Activated naive CD4-positive, alpha-beta T cell treated with anti-CD3 and anti-CD28 coated beads for 36 hours (primary cell): ENCODE measurements around the gene LHCGR. TPM values are rescaled to one million over a fixed set of nuclear protein-coding genes. Genes with fewer than 3 reads are reported as not detected.

Experiments used
- CTCF ChIA-PET: fragments of 350-600 bp; sonication (Branson Sonifier 250); formaldehyde crosslinking; loops from one replicate; lab custom pipeline; 2021; ENCODE audit warnings: antibody characterized with exemption; lab: Charles Lee
- DNase-seq: peaks from one replicate; pipeline ENCODE4 v3.0.0-alpha.2; 2020
- H3K27ac Mint-ChIP-seq: one replicate; pipeline ENCODE4 v1.8.0; 2021; ENCODE audit warnings: mild to moderate bottlenecking, mixed read lengths
- H3K27me3 Mint-ChIP-seq: one replicate; pipeline ENCODE4 v1.8.0; 2021; ENCODE audit warnings: low read depth, mixed read lengths
- H3K36me3 Mint-ChIP-seq: one replicate; pipeline ENCODE4 v1.8.0; 2021; ENCODE audit warnings: low read depth, mixed read lengths
- H3K4me1 Mint-ChIP-seq: one replicate; pipeline ENCODE4 v1.8.0; 2021; ENCODE audit warnings: low read depth, mixed read lengths
- H3K4me3 Mint-ChIP-seq: one replicate; pipeline ENCODE4 v1.8.0; 2021; ENCODE audit warnings: mild to moderate bottlenecking, moderate library complexity, mixed read lengths
- H3K9me3 Mint-ChIP-seq: one replicate; pipeline ENCODE4 v1.8.0; 2021; ENCODE audit warnings: mixed read lengths
- intact Hi-C: fragments of 100-400 bp; cut with micrococcal nuclease; formaldehyde crosslinking; loops from one replicate; pipeline ENCODE4 v1.15.1; 2023
- total RNA-seq, 2 experiments: library from RNA; stranded (reverse); gene quantifications; one replicate each; pipeline ENCODE4 v1.2.3, GENCODE V29; 2021

Gene LHCGR
- total RNA-seq = not detected

- intact Hi-C loops = loop anchor here (10.0 kb wide), 1 partner anchor 151 kb away; no protein-coding TSS in a partner anchor
- no peak for DNase-seq
- Mint-ChIP-seq H3K36me3 (no peaks in the 10 kb centered on the region), H3K27ac (no peak within 1 kb of the TSS), H3K4me1 (peaks cover 2% of the 10 kb centered on the region), H3K27me3 (peaks cover 22% of the 10 kb centered on the region), H3K4me3 (no peak within 1 kb of the TSS), H3K9me3 (no peaks in the 10 kb centered on the region)
- CTCF ChIA-PET = no interaction called here
Measured at GRCh38 chr2:48755473-48755872, at the start of gene LHCGR. Gene LHCGR (minus strand): TSS chr2:48755724. CDS start chr2:48755671, 53 bp downstream.

GRCh38 chr2:48799601-48800000 is 44.1 kb upstream of the LHCGR start:
- H3K27ac Mint-ChIP-seq = no peak overlapping the region
- H3K4me3 Mint-ChIP-seq = no peak overlapping the region
- DNase-seq = no peak
- intact Hi-C loops = no loop called here
- H3K9me3 Mint-ChIP-seq = peaks cover 7% of the 10 kb centered on the region
- no peaks in the 10 kb centered on the region for H3K4me1 Mint-ChIP-seq
- no peaks in the 10 kb centered on the region for H3K36me3 Mint-ChIP-seq
- CTCF ChIA-PET = no interaction called here
- H3K27me3 Mint-ChIP-seq = peaks cover 1% of the 10 kb centered on the region

GRCh38 chr2:48795065-48795464 is 39.5 kb upstream of the LHCGR start:
- intact Hi-C loops = no loop called here

GRCh38 chr2:48793671-48794070 is 38.1 kb upstream of the LHCGR start:
- Mint-ChIP-seq H3K4me1 (no peaks in the 10 kb centered on the region), H3K4me3 (no peak overlapping the region), H3K27me3 (peaks cover 4% of the 10 kb centered on the region), H3K9me3 (peaks cover 7% of the 10 kb centered on the region), H3K27ac (no peak overlapping the region), H3K36me3 (no peaks in the 10 kb centered on the region)
- no peak for DNase-seq
- intact Hi-C loops = no loop called here
- CTCF ChIA-PET = no interaction called here

More at GRCh38 chr2:48795065-48795464, 39.5 kb upstream of the LHCGR start:
- Mint-ChIP-seq H3K27ac (no peak overlapping the region), H3K36me3 (no peaks in the 10 kb centered on the region), H3K4me1 (no peaks in the 10 kb centered on the region), H3K9me3 (peaks cover 7% of the 10 kb centered on the region), H3K4me3 (no peak overlapping the region), H3K27me3 (peaks cover 4% of the 10 kb centered on the region)
- DNase-seq = no peak
- CTCF ChIA-PET = interaction anchor here (0.6 kb wide), 1 partner anchor 1020 kb away, joined by 3 read pairs; no protein-coding TSS in a partner anchor

- no peak for DNase-seq
- CTCF ChIA-PET = no interaction called here
Measured at GRCh38 chr2:48792030-48792429, 36.5 kb upstream of the LHCGR start.

GRCh38 chr2:48790407-48791170 is 35.1 kb upstream of the LHCGR start:
- DNase-seq = no peak
- Mint-ChIP-seq H3K27me3 (peaks cover 3% of the 10 kb centered on the region), H3K4me3 (no peak overlapping the region), H3K36me3 (no peaks in the 10 kb centered on the region), H3K27ac (no peak overlapping the region), H3K9me3 (no peaks in the 10 kb centered on the region), H3K4me1 (no peaks in the 10 kb centered on the region)
- CTCF ChIA-PET = no interaction called here
- intact Hi-C loops = no loop called here

More at GRCh38 chr2:48792030-48792429, 36.5 kb upstream of the LHCGR start:
- peaks cover 7% of the 10 kb centered on the region for H3K9me3 Mint-ChIP-seq
- H3K27ac Mint-ChIP-seq = no peak overlapping the region
- no peaks in the 10 kb centered on the region for H3K36me3 Mint-ChIP-seq
- H3K27me3 Mint-ChIP-seq = peaks cover 3% of the 10 kb centered on the region
- no peaks in the 10 kb centered on the region for H3K4me1 Mint-ChIP-seq
- intact Hi-C loops = no loop called here
- no peak overlapping the region for H3K4me3 Mint-ChIP-seq

GRCh38 chr2:48787580-48787979 is 32.1 kb upstream of the LHCGR start:
- no peak overlapping the region for H3K27ac Mint-ChIP-seq
- H3K27me3 Mint-ChIP-seq = peaks cover 3% of the 10 kb centered on the region
- intact Hi-C loops = no loop called here
- no peak for DNase-seq
- H3K9me3 Mint-ChIP-seq = no peaks in the 10 kb centered on the region
- CTCF ChIA-PET = no interaction called here
- H3K4me3 Mint-ChIP-seq = no peak overlapping the region
- H3K36me3 Mint-ChIP-seq = no peaks in the 10 kb centered on the region
- H3K4me1 Mint-ChIP-seq = no peaks in the 10 kb centered on the region

- Mint-ChIP-seq H3K4me3 (no peak overlapping the region), H3K9me3 (no peaks in the 10 kb centered on the region), H3K4me1 (no peaks in the 10 kb centered on the region), H3K27ac (no peak overlapping the region), H3K27me3 (no peaks in the 10 kb centered on the region), H3K36me3 (no peaks in the 10 kb centered on the region)
- DNase-seq = no peak
- CTCF ChIA-PET = interaction anchor here (0.6 kb wide), 1 partner anchor 658 kb away, joined by 3 read pairs; no protein-coding TSS in a partner anchor
- intact Hi-C loops = no loop called here
Measured at GRCh38 chr2:48781366-48781765, 25.8 kb upstream of the LHCGR start.

GRCh38 chr2:48779019-48779716 is 23.6 kb upstream of the LHCGR start:
- intact Hi-C loops = no loop called here
- H3K4me1 Mint-ChIP-seq = no peaks in the 10 kb centered on the region
- peaks cover 3% of the 10 kb centered on the region for H3K27me3 Mint-ChIP-seq
- no peaks in the 10 kb centered on the region for H3K9me3 Mint-ChIP-seq
- H3K36me3 Mint-ChIP-seq = no peaks in the 10 kb centered on the region
- no peak overlapping the region for H3K27ac Mint-ChIP-seq
- no peak overlapping the region for H3K4me3 Mint-ChIP-seq
- no peak for DNase-seq
- CTCF ChIA-PET = no interaction called here

GRCh38 chr2:48774251-48774650 is 18.7 kb upstream of the LHCGR start:
- Mint-ChIP-seq H3K4me3 (no peak overlapping the region), H3K9me3 (no peaks in the 10 kb centered on the region), H3K27me3 (peaks cover 5% of the 10 kb centered on the region), H3K27ac (no peak overlapping the region), H3K4me1 (no peaks in the 10 kb centered on the region), H3K36me3 (no peaks in the 10 kb centered on the region)
- intact Hi-C loops = no loop called here
- DNase-seq = no peak
- CTCF ChIA-PET = no interaction called here

GRCh38 chr2:48771241-48772014 is 15.9 kb upstream of the LHCGR start:
- CTCF ChIA-PET = interaction anchor here (0.6 kb wide), 1 partner anchor 774 kb away, joined by 4 read pairs; no protein-coding TSS in a partner anchor
- Mint-ChIP-seq H3K9me3 (no peaks in the 10 kb centered on the region), H3K36me3 (no peaks in the 10 kb centered on the region), H3K27me3 (peaks cover 13% of the 10 kb centered on the region), H3K4me1 (no peaks in the 10 kb centered on the region), H3K4me3 (no peak overlapping the region), H3K27ac (no peak overlapping the region)
- no peak for DNase-seq
- intact Hi-C loops = no loop called here

- no peaks in the 10 kb centered on the region for H3K36me3 Mint-ChIP-seq
- no peak overlapping the region for H3K4me3 Mint-ChIP-seq
- peaks cover 13% of the 10 kb centered on the region for H3K27me3 Mint-ChIP-seq
- CTCF ChIA-PET = interaction anchor here (0.7 kb wide), 1 partner anchor 1632 kb away, joined by 3 read pairs; no protein-coding TSS in a partner anchor
- H3K27ac Mint-ChIP-seq = no peak overlapping the region
- no peaks in the 10 kb centered on the region for H3K9me3 Mint-ChIP-seq
- H3K4me1 Mint-ChIP-seq = no peaks in the 10 kb centered on the region
- intact Hi-C loops = no loop called here
- DNase-seq = no peak
Measured at GRCh38 chr2:48770181-48770580, 14.7 kb upstream of the LHCGR start.
